ENCODE results near the gene COX7A2L. TPM values are rescaled to one million over a fixed set of nuclear protein-coding genes. Genes with fewer than 3 reads are reported as not detected.
"Not testable (repeated sequence)": the region's sequence is repeated elsewhere in the genome, so short reads cannot be mapped to it uniquely, and the experiment has no call there.

Gene COX7A2L
- total RNA-seq, 1 experiment from 2014 or later, result 132 TPM

DNA sequence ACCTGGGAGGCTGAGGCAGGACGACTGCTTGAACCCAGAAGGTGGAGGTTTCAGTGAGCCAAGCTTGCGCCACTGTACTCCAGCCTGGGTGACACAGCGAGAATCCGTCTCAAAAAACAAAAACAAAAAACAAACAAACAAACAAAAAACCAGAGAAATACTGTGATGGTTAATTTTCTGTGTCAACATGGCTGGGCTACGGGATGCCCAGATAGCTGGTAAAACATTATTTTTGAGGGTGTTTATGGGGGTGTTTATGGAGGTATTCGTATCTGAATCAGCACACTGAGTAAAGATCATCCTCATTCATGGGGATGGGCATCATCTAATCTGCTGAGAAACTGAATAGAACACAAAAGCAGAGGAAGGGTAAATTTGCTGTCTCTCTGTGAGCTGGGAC lies 40.8 kb upstream of the COX7A2L start:
- in situ Hi-C loops (cut with HindIII; ENCODE audit: low pct_unique_long_range_greater_than_20kb, low sequenced_read_pairs), result no loop called here
- no TSS peak for BruUV-seq (replicated peaks)
- no peaks in the 10 kb centered on the region for H3K9me3 ChIP-seq (ENCODE audit: control insufficient read depth, insufficient read depth, low read depth, low read length)
- no peaks in the 10 kb centered on the region for H3K27me3 ChIP-seq (ENCODE audit: control insufficient read depth, insufficient read depth, low read length)
- no peak for TF ChIP-seq TCF7L2 (IDR thresholded peaks at IDR 0.05; ENCODE audit: low read depth, low read length)
- TF ChIP-seq SIN3A (IDR thresholded peaks at IDR 0.05; ENCODE audit: borderline replicate concordance, insufficient read depth, low read depth, low read length), result no peak
- TF ChIP-seq CTCF (IDR thresholded peaks at IDR 0.05), result no peak
- TF ChIP-seq POLR2AphosphoS5 (IDR thresholded peaks at IDR 0.05; ENCODE audit: low read depth, low read length), result no peak
- no peak for TF ChIP-seq REST (IDR thresholded peaks at IDR 0.05; ENCODE audit: insufficient read depth in 1 of 2, low read depth in 2 of 2, low read length in 1 of 2)
- no peak for DNase-seq (ENCODE audit: low read depth, low spot score)
- no peak overlapping the region for H3K27ac ChIP-seq (ENCODE audit: low read length)
- H3K4me1 ChIP-seq (ENCODE audit: control insufficient read depth, insufficient read depth, low read length), result no peaks in the 10 kb centered on the region
- POLR2A ChIA-PET, result no interaction called here
- no peak for ATAC-seq
- H3K4me3 ChIP-seq (ENCODE audit: low read depth in 2 of 2, low read length in 2 of 2), result no peak overlapping the region
- intact Hi-C loops (cut with micrococcal nuclease; ENCODE audit: unreplicated experiment), result no loop called here
- H3K36me3 ChIP-seq (ENCODE audit: control insufficient read depth, insufficient read depth, low read length), result no peaks in the 10 kb centered on the region
- CTCF ChIA-PET, result no interaction called here

GRCh38 chr2:42398052-42398451 lies 37.0 kb upstream of the COX7A2L start:
- H3K36me3 ChIP-seq (ENCODE audit: control insufficient read depth, insufficient read depth, low read length); DNase-seq (ENCODE audit: low read depth, low spot score); H3K27me3 ChIP-seq (ENCODE audit: control insufficient read depth, insufficient read depth, low read length); ATAC-seq; intact Hi-C loops (cut with micrococcal nuclease; ENCODE audit: unreplicated experiment); H3K4me1 ChIP-seq (ENCODE audit: control insufficient read depth, insufficient read depth, low read length); H3K27ac ChIP-seq (ENCODE audit: low read length); H3K4me3 ChIP-seq (ENCODE audit: low read depth in 2 of 2, low read length in 2 of 2); POLR2A ChIA-PET; BruUV-seq (replicated peaks); H3K9me3 ChIP-seq (ENCODE audit: control insufficient read depth, insufficient read depth, low read depth, low read length); in situ Hi-C loops (cut with HindIII; ENCODE audit: low pct_unique_long_range_greater_than_20kb, low sequenced_read_pairs); CTCF ChIA-PET: not testable (repeated sequence)

DNA sequence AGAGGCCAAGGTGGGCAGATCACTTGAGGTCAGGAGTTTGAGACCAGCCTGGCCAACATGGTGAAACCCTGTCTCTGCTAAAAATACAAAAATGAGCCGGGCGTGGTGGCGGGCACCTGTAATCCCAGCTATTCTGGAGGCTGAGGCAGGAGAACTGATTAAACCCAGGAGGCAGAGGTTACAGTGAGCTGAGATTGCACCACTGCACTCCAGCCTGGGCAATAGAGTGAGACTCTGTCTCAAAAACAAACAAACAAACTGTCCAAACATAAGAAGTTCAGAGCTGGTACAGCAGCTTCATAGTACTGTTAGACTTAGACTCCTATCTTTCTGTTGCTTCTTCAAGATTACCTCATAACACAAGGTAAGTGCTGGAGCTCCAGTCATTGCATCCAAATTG lies 32.3 kb upstream of the COX7A2L start:
- H3K27ac ChIP-seq (ENCODE audit: low read length); CTCF ChIA-PET; H3K36me3 ChIP-seq (ENCODE audit: control insufficient read depth, insufficient read depth, low read length); H3K27me3 ChIP-seq (ENCODE audit: control insufficient read depth, insufficient read depth, low read length); in situ Hi-C loops (cut with HindIII; ENCODE audit: low pct_unique_long_range_greater_than_20kb, low sequenced_read_pairs); H3K4me3 ChIP-seq (ENCODE audit: low read depth in 2 of 2, low read length in 2 of 2); intact Hi-C loops (cut with micrococcal nuclease; ENCODE audit: unreplicated experiment); H3K9me3 ChIP-seq (ENCODE audit: control insufficient read depth, insufficient read depth, low read depth, low read length); DNase-seq (ENCODE audit: low read depth, low spot score); POLR2A ChIA-PET; H3K4me1 ChIP-seq (ENCODE audit: control insufficient read depth, insufficient read depth, low read length); ATAC-seq; BruUV-seq (replicated peaks): not testable (repeated sequence)

Data from Panc1 (cell line).